K562 (cell line): ENCODE measurements around the gene SH3BP4.

Experiments used
- ADNP ChIP-seq: fragments of 200-800 bp; sonication (Bioruptor generic); IDR thresholded peaks from 2 replicates; pipeline ENCODE4 v1.6.1; 2016; ENCODE audit warnings: missing genetic modification characterization, missing compliant biosample characterization
- YY1 ChIP-seq, 3 experiments: IDR thresholded peaks; 2 replicates each; pipeline ENCODE4 v1.6.1; 2011; ENCODE audit warnings: low read length in 2 of 3, mild to moderate bottlenecking in 2 of 3, moderate library complexity in 2 of 3, borderline replicate concordance in 1 of 3, control low read depth in 1 of 3, low read depth in 1 of 3; ENCODE audit not compliant: insufficient read depth in 3 of 3, insufficient replicate concordance in 2 of 3, control insufficient read depth in 1 of 3, insufficient read length in 1 of 3; ENCODE audit errors: extremely low read depth in 1 of 3
- ZNF253 ChIP-seq: fragments of 250-450 bp; sonication (Bioruptor Pico); conservative IDR thresholded peaks from 2 replicates; pipeline ENCODE4 v1.6.1; 2021; ENCODE audit warnings: mild to moderate bottlenecking
- TF ChIP-seq, protein P1 (sequence below): sonication (generic); formaldehyde crosslinking; IDR thresholded peaks from 2 replicates; pipeline ENCODE4 v1.8.1; 2023; ENCODE audit warnings: mild to moderate bottlenecking, missing genetic modification reagents, moderate library complexity

GRCh38 chr2:234995332-234996068, 43.7 kb downstream of the SH3BP4 start:
- TF ChIP-seq YY1 (IDR thresholded peaks at IDR 0.05; ENCODE audit: borderline replicate concordance in 1 of 3, control insufficient read depth in 1 of 3, extremely low read depth in 1 of 3, insufficient read depth in 3 of 3, insufficient read length in 1 of 3, insufficient replicate concordance in 2 of 3, low read depth in 1 of 3, low read length in 2 of 3), result no peak
- no peak for TF ChIP-seq ADNP (tag)
- TF ChIP-seq ZNF253 (CRISPR knock-in tag), result no peak
- TF ChIP-seq, protein P1, sequence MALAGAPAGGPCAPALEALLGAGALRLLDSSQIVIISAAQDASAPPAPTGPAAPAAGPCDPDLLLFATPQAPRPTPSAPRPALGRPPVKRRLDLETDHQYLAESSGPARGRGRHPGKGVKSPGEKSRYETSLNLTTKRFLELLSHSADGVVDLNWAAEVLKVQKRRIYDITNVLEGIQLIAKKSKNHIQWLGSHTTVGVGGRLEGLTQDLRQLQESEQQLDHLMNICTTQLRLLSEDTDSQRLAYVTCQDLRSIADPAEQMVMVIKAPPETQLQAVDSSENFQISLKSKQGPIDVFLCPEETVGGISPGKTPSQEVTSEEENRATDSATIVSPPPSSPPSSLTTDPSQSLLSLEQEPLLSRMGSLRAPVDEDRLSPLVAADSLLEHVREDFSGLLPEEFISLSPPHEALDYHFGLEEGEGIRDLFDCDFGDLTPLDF, result no peak
